K562 (cell line): ENCODE measurements around the gene UFC1. TPM values are rescaled to one million over a fixed set of nuclear protein-coding genes. Genes with fewer than 3 reads are reported as not detected.

Source experiments
- CEBPZ ChIP-seq: fragments of 150-350 bp; IDR thresholded peaks from 2 replicates; pipeline ENCODE4 v1.6.1; 2014; ENCODE audit warnings: low read depth, mild to moderate bottlenecking, low read length, borderline replicate concordance
- EZH2 ChIP-seq: IDR thresholded peaks from 2 replicates; pipeline ENCODE4 v1.6.1; 2012; ENCODE audit warnings: low read depth, mild to moderate bottlenecking, inconsistent platforms, low read length, borderline replicate concordance
- GMEB1 ChIP-seq: fragments of 250-450 bp; sonication (Bioruptor Pico); IDR thresholded peaks from 2 replicates; pipeline ENCODE4 v1.4.0; 2020; ENCODE audit warnings: mild to moderate bottlenecking
- GTF2E2 ChIP-seq: fragments of 200-800 bp; sonication (Bioruptor generic); IDR thresholded peaks from 2 replicates; pipeline ENCODE4 v1.6.1; 2016; ENCODE audit warnings: missing genetic modification characterization, missing compliant biosample characterization
- HDAC6 ChIP-seq: IDR thresholded peaks from 2 replicates; pipeline ENCODE4 v1.6.1; 2012; ENCODE audit warnings: low read depth, mild to moderate bottlenecking, control low read depth, inconsistent platforms, low read length, moderate library complexity
- NRF1 ChIP-seq, 2 experiments: fragments of 450-650 bp; IDR thresholded peaks in 1 of 2; conservative IDR thresholded peaks in 1 of 2; 2 replicates each; pipeline ENCODE4 v1.6.1; 2014; ENCODE audit warnings: mild to moderate bottlenecking in 2 of 2
- PRDM10 ChIP-seq: fragments of 450-650 bp; IDR thresholded peaks from 2 replicates; pipeline ENCODE4 v1.6.1; 2018; ENCODE audit not compliant: partially characterized antibody
- TAF15 ChIP-seq: fragments of 200-400 bp; formaldehyde crosslinking; IDR thresholded peaks from 2 replicates; pipeline ENCODE4 v1.6.1; 2017; ENCODE audit warnings: mild to moderate bottlenecking, low read depth, low read length, moderate library complexity
- ZNF232 ChIP-seq: sonication (generic); formaldehyde crosslinking; IDR thresholded peaks from 2 replicates; pipeline ENCODE4 v1.8.0; 2022; ENCODE audit warnings: mild to moderate bottlenecking, missing genetic modification reagents
- ZNF347 ChIP-seq: fragments of 450-650 bp; formaldehyde crosslinking; IDR thresholded peaks from 2 replicates; pipeline ENCODE4 v1.4.0; 2020; ENCODE audit warnings: low read depth, mild to moderate bottlenecking, moderate library complexity
- ZNF696 ChIP-seq: fragments of 250-450 bp; sonication (Bioruptor Pico); conservative IDR thresholded peaks from 2 replicates; pipeline ENCODE4 v1.4.0; 2020; ENCODE audit warnings: mild to moderate bottlenecking, moderate library complexity
- polyA plus RNA-seq, 8 experiments: library from polyadenylated mRNA; depleted of rRNA in 4 of 8; stranded (reverse) in 5 of 8; unstranded in 3 of 8; fragments of >200 nt; fragmentation: Nextera tagmentation in 2 of 8; fragmentation: Illumina TruSeq in 1 of 8; extraction: Ambion mirVana in 2 of 8; extraction: Trizol in 1 of 8; gene quantifications; 2 replicates each; pipeline versions ENCODE4 v1.2.1 to v1.2.3, GENCODE V29; 2011 to 2014; ENCODE audit warnings: inconsistent platforms in 1 of 8, missing spikeins in 1 of 8
- total RNA-seq, 7 experiments: library from RNA; depleted of rRNA in 6 of 7; stranded (reverse); fragments of >200 nt in 6 of 7; fragmentation: Illumina TruSeq in 2 of 7; extraction: Trizol in 2 of 7; gene quantifications; 2 replicates each; pipeline versions ENCODE4 v1.2.1 to v1.2.3, GENCODE V29; 2011 to 2021; ENCODE audit warnings: low replicate concordance in 1 of 7
- TF ChIP-seq, protein P1 (sequence below): fragments of 250-450 bp; sonication (Bioruptor Pico); IDR thresholded peaks from 2 replicates; pipeline ENCODE4 v1.8.0; 2021; ENCODE audit warnings: mild to moderate bottlenecking, moderate library complexity
- TF ChIP-seq, protein P2 (sequence below): conservative IDR thresholded peaks from 2 replicates; pipeline ENCODE4 v1.6.1; 2011; ENCODE audit warnings: low read depth, mild to moderate bottlenecking, low read length; ENCODE audit not compliant: control insufficient read depth
- TF ChIP-seq, protein P3 (sequence below): fragments of 250-450 bp; sonication (Bioruptor Pico); IDR thresholded peaks from 2 replicates; pipeline ENCODE4 v1.4.0; 2020; ENCODE audit warnings: mild to moderate bottlenecking, moderate library complexity

UFC1 gene
- total and polyA plus RNA-seq, 9 of the 15 experiments (the other 6 are each of a cell fraction or from before 2014, with no cell fraction given), result 92.8 to 220 (median 161) TPM

- TF ChIP-seq, protein P1, sequence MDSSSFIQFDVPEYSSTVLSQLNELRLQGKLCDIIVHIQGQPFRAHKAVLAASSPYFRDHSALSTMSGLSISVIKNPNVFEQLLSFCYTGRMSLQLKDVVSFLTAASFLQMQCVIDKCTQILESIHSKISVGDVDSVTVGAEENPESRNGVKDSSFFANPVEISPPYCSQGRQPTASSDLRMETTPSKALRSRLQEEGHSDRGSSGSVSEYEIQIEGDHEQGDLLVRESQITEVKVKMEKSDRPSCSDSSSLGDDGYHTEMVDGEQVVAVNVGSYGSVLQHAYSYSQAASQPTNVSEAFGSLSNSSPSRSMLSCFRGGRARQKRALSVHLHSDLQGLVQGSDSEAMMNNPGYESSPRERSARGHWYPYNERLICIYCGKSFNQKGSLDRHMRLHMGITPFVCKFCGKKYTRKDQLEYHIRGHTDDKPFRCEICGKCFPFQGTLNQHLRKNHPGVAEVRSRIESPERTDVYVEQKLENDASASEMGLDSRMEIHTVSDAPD, result no peak
- TF ChIP-seq ZNF232 (CRISPR knock-in tag) (no peak), NRF1 (conservative IDR thresholded peaks at IDR 0.05 in 1 of 2, IDR thresholded peaks at IDR 0.05 in 1 of 2) (peak; percentile 19 to 23; a peak in 1 of 4 replicates), PRDM10 (peak; percentile 67), TAF15 (no peak), ZNF347 (no peak), GMEB1 (no peak), EZH2 (no peak), ZNF696 (no peak), GTF2E2 (tag) (no peak), CEBPZ (no peak), HDAC6 (no peak)
- TF ChIP-seq, protein P2, sequence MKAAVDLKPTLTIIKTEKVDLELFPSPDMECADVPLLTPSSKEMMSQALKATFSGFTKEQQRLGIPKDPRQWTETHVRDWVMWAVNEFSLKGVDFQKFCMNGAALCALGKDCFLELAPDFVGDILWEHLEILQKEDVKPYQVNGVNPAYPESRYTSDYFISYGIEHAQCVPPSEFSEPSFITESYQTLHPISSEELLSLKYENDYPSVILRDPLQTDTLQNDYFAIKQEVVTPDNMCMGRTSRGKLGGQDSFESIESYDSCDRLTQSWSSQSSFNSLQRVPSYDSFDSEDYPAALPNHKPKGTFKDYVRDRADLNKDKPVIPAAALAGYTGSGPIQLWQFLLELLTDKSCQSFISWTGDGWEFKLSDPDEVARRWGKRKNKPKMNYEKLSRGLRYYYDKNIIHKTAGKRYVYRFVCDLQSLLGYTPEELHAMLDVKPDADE, result no peak
- TF ChIP-seq, protein P3, sequence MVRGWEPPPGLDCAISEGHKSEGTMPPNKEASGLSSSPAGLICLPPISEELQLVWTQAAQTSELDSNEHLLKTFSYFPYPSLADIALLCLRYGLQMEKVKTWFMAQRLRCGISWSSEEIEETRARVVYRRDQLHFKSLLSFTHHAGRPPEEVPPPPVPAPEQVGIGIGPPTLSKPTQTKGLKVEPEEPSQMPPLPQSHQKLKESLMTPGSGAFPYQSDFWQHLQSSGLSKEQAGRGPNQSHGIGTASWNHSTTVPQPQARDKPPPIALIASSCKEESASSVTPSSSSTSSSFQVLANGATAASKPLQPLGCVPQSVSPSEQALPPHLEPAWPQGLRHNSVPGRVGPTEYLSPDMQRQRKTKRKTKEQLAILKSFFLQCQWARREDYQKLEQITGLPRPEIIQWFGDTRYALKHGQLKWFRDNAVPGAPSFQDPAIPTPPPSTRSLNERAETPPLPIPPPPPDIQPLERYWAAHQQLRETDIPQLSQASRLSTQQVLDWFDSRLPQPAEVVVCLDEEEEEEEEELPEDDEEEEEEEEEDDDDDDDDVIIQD (CRISPR knock-in tag), result no peak
Measured at GRCh38 chr1:161162052-161162451, 8.3 kb downstream of the UFC1 start (continued).
